ENCODE measurements around the gene ZNF558.

ZNF558 gene

GRCh38 chr19:8866344-8866743 is 34.2 kb upstream of the ZNF558 start:
- Histone ChIP-seq H2AFZ (no peak overlapping the region), H3K4me2 (ENCODE audit: low read length) (no peak overlapping the region), H3K4me3 (ENCODE audit: low read depth, low read length) (no peak overlapping the region), H3K79me2 (no peaks in the 10 kb centered on the region), H3K9ac (no peak overlapping the region), H3K4me1 (no peaks in the 10 kb centered on the region), H3K9me3 (ENCODE audit: control insufficient read depth, low read length) (no peaks in the 10 kb centered on the region), H3K27me3 (ENCODE audit: control insufficient read depth, insufficient read depth, low read length) (peaks cover 2% of the 10 kb centered on the region), H3K36me3 (ENCODE audit: control insufficient read depth, insufficient read depth, low read length) (no peaks in the 10 kb centered on the region), H3K27ac (no peak overlapping the region)
- TF ChIP-seq, protein P1, sequence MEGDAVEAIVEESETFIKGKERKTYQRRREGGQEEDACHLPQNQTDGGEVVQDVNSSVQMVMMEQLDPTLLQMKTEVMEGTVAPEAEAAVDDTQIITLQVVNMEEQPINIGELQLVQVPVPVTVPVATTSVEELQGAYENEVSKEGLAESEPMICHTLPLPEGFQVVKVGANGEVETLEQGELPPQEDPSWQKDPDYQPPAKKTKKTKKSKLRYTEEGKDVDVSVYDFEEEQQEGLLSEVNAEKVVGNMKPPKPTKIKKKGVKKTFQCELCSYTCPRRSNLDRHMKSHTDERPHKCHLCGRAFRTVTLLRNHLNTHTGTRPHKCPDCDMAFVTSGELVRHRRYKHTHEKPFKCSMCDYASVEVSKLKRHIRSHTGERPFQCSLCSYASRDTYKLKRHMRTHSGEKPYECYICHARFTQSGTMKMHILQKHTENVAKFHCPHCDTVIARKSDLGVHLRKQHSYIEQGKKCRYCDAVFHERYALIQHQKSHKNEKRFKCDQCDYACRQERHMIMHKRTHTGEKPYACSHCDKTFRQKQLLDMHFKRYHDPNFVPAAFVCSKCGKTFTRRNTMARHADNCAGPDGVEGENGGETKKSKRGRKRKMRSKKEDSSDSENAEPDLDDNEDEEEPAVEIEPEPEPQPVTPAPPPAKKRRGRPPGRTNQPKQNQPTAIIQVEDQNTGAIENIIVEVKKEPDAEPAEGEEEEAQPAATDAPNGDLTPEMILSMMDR (IDR thresholded peaks at IDR 0.05), result no peak

DNA sequence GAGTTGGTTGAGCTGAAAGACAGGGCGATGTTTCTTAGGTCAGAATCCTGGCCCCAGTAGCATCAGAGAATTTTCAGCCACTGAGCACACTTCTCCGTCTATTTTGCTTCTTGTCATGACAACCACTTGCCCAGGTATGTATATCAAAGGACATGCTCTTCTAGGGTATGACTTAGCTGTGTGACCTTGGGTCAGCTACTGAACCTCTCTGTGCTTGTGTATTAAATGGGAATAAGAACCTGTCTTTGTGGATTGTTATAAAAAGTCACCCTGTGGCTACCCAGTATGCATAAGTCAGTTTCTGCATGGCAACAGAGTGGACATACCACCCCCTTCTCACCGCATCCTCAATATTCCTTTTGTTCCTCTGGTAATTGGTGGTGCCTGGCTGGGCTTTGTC is 26.2 kb upstream of the ZNF558 start:
- H3K27me3 ChIP-seq (ENCODE audit: control insufficient read depth, insufficient read depth, low read length), result peaks cover 2% of the 10 kb centered on the region
- H2AFZ ChIP-seq, result no peak overlapping the region
- TF ChIP-seq, protein P1 (IDR thresholded peaks at IDR 0.05), result no peak
- H3K4me1 ChIP-seq, result no peaks in the 10 kb centered on the region
- no peaks in the 10 kb centered on the region for H3K79me2 ChIP-seq
- no peak overlapping the region for H3K4me3 ChIP-seq (ENCODE audit: low read depth, low read length)
- H3K9me3 ChIP-seq (ENCODE audit: control insufficient read depth, low read length), result no peaks in the 10 kb centered on the region
- H3K4me2 ChIP-seq (ENCODE audit: low read length), result no peak overlapping the region
- H3K36me3 ChIP-seq (ENCODE audit: control insufficient read depth, insufficient read depth, low read length), result no peaks in the 10 kb centered on the region
- no peak overlapping the region for H3K9ac ChIP-seq
- H3K27ac ChIP-seq, result no peak overlapping the region

DNA sequence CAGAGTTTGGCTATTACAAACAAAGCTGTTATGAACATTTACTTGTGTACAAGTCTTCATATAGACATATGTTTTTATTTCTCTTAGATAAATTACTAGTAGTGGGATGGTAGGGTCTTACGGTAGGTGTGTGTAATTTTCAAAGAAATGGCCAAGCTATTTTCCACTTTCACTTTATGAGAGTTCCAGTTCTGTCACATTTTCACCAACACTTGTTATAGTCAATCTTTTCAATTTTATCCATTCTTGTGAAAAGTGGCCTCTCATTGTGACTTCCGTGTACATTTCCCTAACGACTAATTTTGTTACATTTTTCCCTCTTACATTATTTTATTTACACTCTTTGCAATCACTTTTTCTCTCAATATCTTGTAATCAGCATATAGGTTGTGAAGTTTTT is 18.4 kb upstream of the ZNF558 start:
- Histone ChIP-seq H3K36me3 (ENCODE audit: control insufficient read depth, insufficient read depth, low read length) (no peaks in the 10 kb centered on the region), H3K27ac (no peak overlapping the region), H2AFZ (no peak overlapping the region), H3K27me3 (ENCODE audit: control insufficient read depth, insufficient read depth, low read length) (no peaks in the 10 kb centered on the region), H3K9me3 (ENCODE audit: control insufficient read depth, low read length) (no peaks in the 10 kb centered on the region), H3K79me2 (no peaks in the 10 kb centered on the region), H3K4me3 (ENCODE audit: low read depth, low read length) (no peak overlapping the region), H3K9ac (no peak overlapping the region), H3K4me2 (ENCODE audit: low read length) (no peak overlapping the region), H3K4me1 (no peaks in the 10 kb centered on the region)
- TF ChIP-seq, protein P1 (IDR thresholded peaks at IDR 0.05), result no peak

- Histone ChIP-seq H3K79me2 (no peaks in the 10 kb centered on the region), H3K9me3 (ENCODE audit: control insufficient read depth, low read length) (no peaks in the 10 kb centered on the region), H2AFZ (no peak overlapping the region), H3K4me3 (ENCODE audit: low read depth, low read length) (no peak overlapping the region), H3K4me2 (ENCODE audit: low read length) (no peak overlapping the region), H3K4me1 (no peaks in the 10 kb centered on the region), H3K27ac (no peak overlapping the region), H3K36me3 (ENCODE audit: control insufficient read depth, insufficient read depth, low read length) (no peaks in the 10 kb centered on the region), H3K27me3 (ENCODE audit: control insufficient read depth, insufficient read depth, low read length) (no peaks in the 10 kb centered on the region), H3K9ac (no peak overlapping the region)
- TF ChIP-seq, protein P1 (IDR thresholded peaks at IDR 0.05), result no peak
Observed at GRCh38 chr19:8849232-8849631, 17.1 kb upstream of the ZNF558 start.

GRCh38 chr19:8846819-8847218 is 14.7 kb upstream of the ZNF558 start:
- Histone ChIP-seq H3K27ac (no peak overlapping the region), H3K4me3 (ENCODE audit: low read depth, low read length) (no peak overlapping the region), H3K4me2 (ENCODE audit: low read length) (no peak overlapping the region), H2AFZ (no peak overlapping the region), H3K27me3 (ENCODE audit: control insufficient read depth, insufficient read depth, low read length) (no peaks in the 10 kb centered on the region), H3K9ac (no peak overlapping the region), H3K79me2 (no peaks in the 10 kb centered on the region), H3K36me3 (ENCODE audit: control insufficient read depth, insufficient read depth, low read length) (no peaks in the 10 kb centered on the region), H3K9me3 (ENCODE audit: control insufficient read depth, low read length) (no peaks in the 10 kb centered on the region), H3K4me1 (no peaks in the 10 kb centered on the region)
- TF ChIP-seq, protein P1 (IDR thresholded peaks at IDR 0.05), result no peak
